Heart right ventricle (tissue), 16 donors: ENCODE measurements around the gene CBLN2. TPM values are rescaled to one million over a fixed set of nuclear protein-coding genes. Genes with fewer than 3 reads are reported as not detected.

Source experiments
- ATAC-seq, 8 donors: fragments of 200-7000 bp; cut with Tn5 transposase; one replicate each; pipeline ENCODE4 v1.9.1; 2020; ENCODE audit warnings: mild to moderate bottlenecking in 8 of 8, moderate library complexity in 8 of 8, moderate number of reproducible peaks in 1 of 8
- DNase-seq, 2 donors: peaks; one replicate each; pipeline ENCODE4 v3.0.0-alpha.2; 2020
- H3K27ac ChIP-seq, 10 donors: fragments of 200-600 bp; sonication (generic) in 2 of 10; one replicate each; pipeline versions ENCODE4 v1.5.0 to v1.8.0; 2020 to 2022; ENCODE audit warnings: mild to moderate bottlenecking in 3 of 10
- H3K27me3 ChIP-seq, 7 donors: fragments of 200-600 bp; one replicate each; pipeline ENCODE4 v1.8.0; 2021 to 2022; ENCODE audit warnings: mild to moderate bottlenecking in 2 of 7
- H3K36me3 ChIP-seq, 9 donors: fragments of 200-600 bp; sonication (generic) in 1 of 9; one replicate each; pipeline versions ENCODE4 v1.5.0 to v1.8.0; 2020 to 2022; ENCODE audit warnings: mild to moderate bottlenecking in 2 of 9
- H3K4me1 ChIP-seq, 9 donors: fragments of 200-600 bp; sonication (generic) in 1 of 9; one replicate each; pipeline versions ENCODE4 v1.5.0 to v1.8.0; 2020 to 2022; ENCODE audit warnings: mild to moderate bottlenecking in 4 of 9
- H3K4me3 ChIP-seq, 10 donors: fragments of 200-600 bp; sonication (generic) in 2 of 10; one replicate each; pipeline versions ENCODE4 v1.5.0 to v1.8.0; 2020 to 2022; ENCODE audit warnings: mild to moderate bottlenecking in 7 of 10, moderate library complexity in 2 of 10
- H3K9me3 ChIP-seq, 11 donors: fragments of 200-600 bp in 10 of 11; sonication (generic) in 2 of 11; one replicate each; pipeline versions ENCODE4 v1.5.0 to v1.8.0; 2013 to 2022; ENCODE audit warnings: mild to moderate bottlenecking in 2 of 11, control low read depth in 1 of 11, moderate library complexity in 1 of 11
- WGBS, 2 donors: extraction: QIAGEN DNeasy Blood & Tissue Kit; methylation state at CpG; one replicate each; pipeline ENCODE4 v1.1.7; 2013; ENCODE audit warnings: inconsistent platforms in 1 of 2; 5-methylcytosine and 5-hydroxymethylcytosine counted together
- intact Hi-C, 10 donors: fragments of 100-400 bp; cut with DNase I; formaldehyde crosslinking; loops; one replicate each; pipeline versions ENCODE4 v1.11.1 to v1.14.2; 2022
- polyA plus RNA-seq, 2 donors: library from polyadenylated mRNA; stranded (reverse); fragments of 200-250 nt; gene quantifications; one replicate each; pipeline ENCODE4 v1.2.3, GENCODE V29; 2013
- total RNA-seq, 10 donors: library from RNA; stranded (reverse); fragmentation: NEBNext Ultra II Directional in 3 of 10; extraction: Animal tissue kit (Norgen Biotek cat#: 25700) in 3 of 10; gene quantifications; one replicate each; pipeline versions ENCODE4 v1.2.1 to v1.2.4, GENCODE V29; 2021 to 2023
- TF ChIP-seq, protein P1 (sequence below), 9 donors: fragments of 200-600 bp; sonication (generic) in 2 of 9; IDR thresholded peaks; one replicate each; pipeline versions ENCODE4 v1.5.0 to v1.8.0; 2021 to 2022; ENCODE audit warnings: antibody characterized with exemption in 9 of 9, mild to moderate bottlenecking in 5 of 9, moderate library complexity in 1 of 9
- donor health status: Arrhythmogenic right ventricular cardiomyopathy.
- donor health status: ischemic (EF 13 %, LVEDD 7.1; RV severe dilation, severe dysfunction).
- donor health status: healthy with polysubstance abuse.
- donor health status: DM: no; HTN: yes; CAD: no.
- donor health status: DM: no; HTN: no; CAD: no.
- donor health status: ischemic (EF 25% LVEDD 6.9; RV normal size, moderate dysfunction).
- donor health status: ischemic (EF 25% LVEDD 5.7; RV mildly dilated, moderate dysfunction).
- donor health status: healthy.
- donor health status: DM: yes; HTN: yes; CAD: no.
- donor health status: Ischemic cardiomyopathy.
- donor health status: ischemic (EF 35%, LVEDD 5.7; RV mildly dilated, moderate dysfunction).
- donor health status: nonischemic (EF 11% LVEDD 7.7; RV severe dilation, severe dysfunction).
- donor health status: DM: yes; HTN: yes; CAD: no.
- donor health status: PGD.
- donor health status: ischemic (EF 29% LVEDD 5.4; RV normal size, mild dysfunction).
- donor health status: nonischemic (EF 23%, LVEDD 6.1; RV moderate dilation, normal function).

CBLN2 gene
- total and polyA plus RNA-seq, 12 donors, result 0.07 to 0.45 (median 0.29) TPM; not detected in 9

DNA sequence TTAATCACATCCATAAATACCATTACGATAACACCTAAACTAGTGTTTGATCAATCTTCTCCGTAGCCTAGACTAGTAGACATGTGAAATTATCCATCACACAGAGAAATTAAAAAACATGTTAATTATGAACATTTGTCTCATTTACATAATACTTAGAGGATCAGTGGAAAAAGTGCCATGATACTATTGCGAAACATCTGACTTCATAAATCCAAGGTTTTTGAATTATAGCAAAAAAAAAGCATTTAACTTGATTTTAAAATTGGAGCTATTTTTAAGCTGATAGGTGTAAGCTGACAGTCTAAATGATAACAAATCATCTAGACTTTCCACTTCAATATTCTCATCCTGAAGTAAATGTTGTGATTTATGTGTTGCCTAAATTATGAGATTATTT, 51.6 kb downstream of the CBLN2 start:
- WGBS, 2 donors, result 88 to 94% methylated on average over 3 of the region's 3 CpGs
- Histone ChIP-seq H3K27me3 (no peaks in the 10 kb centered on the region), H3K9me3 (no peaks in the 10 kb centered on the region), H3K4me1 (no peaks in the 10 kb centered on the region), H3K36me3 (no peaks in the 10 kb centered on the region), H3K27ac (no peak overlapping the region), H3K4me3 (no peak overlapping the region)
- DNase-seq, result no peak
- ATAC-seq, result no peak
- TF ChIP-seq, protein P1, sequence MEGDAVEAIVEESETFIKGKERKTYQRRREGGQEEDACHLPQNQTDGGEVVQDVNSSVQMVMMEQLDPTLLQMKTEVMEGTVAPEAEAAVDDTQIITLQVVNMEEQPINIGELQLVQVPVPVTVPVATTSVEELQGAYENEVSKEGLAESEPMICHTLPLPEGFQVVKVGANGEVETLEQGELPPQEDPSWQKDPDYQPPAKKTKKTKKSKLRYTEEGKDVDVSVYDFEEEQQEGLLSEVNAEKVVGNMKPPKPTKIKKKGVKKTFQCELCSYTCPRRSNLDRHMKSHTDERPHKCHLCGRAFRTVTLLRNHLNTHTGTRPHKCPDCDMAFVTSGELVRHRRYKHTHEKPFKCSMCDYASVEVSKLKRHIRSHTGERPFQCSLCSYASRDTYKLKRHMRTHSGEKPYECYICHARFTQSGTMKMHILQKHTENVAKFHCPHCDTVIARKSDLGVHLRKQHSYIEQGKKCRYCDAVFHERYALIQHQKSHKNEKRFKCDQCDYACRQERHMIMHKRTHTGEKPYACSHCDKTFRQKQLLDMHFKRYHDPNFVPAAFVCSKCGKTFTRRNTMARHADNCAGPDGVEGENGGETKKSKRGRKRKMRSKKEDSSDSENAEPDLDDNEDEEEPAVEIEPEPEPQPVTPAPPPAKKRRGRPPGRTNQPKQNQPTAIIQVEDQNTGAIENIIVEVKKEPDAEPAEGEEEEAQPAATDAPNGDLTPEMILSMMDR (IDR thresholded peaks at IDR 0.05), result no peak
- intact Hi-C loops, result no loop called here
